HG02678 (cell line): ENCODE data around the gene OR2T29.
A peak's percentile ranks its signal among the peaks of the same experiment; 100 is the strongest.
"Not testable (repeated sequence)": the region's sequence is repeated elsewhere in the genome, so short reads cannot be mapped to it uniquely, and the experiment has no call there.

ENCODE experiments used
- ATAC-seq: cut with Tn5 transposase; IDR thresholded peaks from one replicate; pipeline ENCODE4 v1.9.1; 2021; ENCODE audit warnings: mild to moderate bottlenecking, moderate library complexity; ENCODE audit not compliant: unreplicated experiment

OR2T29 gene, protein sequence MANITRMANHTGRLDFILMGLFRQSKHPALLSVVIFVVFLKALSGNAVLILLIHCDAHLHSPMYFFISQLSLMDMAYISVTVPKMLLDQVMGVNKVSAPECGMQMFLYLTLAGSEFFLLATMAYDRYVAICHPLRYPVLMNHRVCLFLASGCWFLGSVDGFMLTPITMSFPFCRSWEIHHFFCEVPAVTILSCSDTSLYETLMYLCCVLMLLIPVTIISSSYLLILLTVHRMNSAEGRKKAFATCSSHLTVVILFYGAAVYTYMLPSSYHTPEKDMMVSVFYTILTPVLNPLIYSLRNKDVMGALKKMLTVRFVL

DNA sequence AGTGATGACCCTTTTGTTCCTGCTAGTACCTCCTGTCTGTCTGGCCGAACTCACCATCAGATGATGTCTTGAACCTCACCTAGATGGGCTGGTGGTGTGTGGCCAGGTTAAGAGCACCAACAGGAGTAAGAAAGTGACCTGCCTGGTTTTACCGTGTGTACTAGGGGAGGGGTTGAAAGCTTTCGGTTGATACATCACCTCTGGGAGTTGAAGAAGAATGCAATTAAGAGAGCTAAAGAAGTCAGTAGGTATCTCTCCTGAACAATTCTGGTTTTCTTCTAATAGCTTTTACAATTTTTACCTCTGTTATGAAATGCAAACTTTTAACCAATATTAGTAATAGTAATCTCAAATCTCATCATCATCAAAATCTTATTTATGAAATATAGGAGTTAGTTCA is at the start of gene OR2T29:
OR2T29 (minus strand) TSS at position 101 of the 400 bp plus-strand sequence. CDS start 3,281 bp downstream, outside the sequence.
- not testable (repeated sequence) for ATAC-seq

DNA sequence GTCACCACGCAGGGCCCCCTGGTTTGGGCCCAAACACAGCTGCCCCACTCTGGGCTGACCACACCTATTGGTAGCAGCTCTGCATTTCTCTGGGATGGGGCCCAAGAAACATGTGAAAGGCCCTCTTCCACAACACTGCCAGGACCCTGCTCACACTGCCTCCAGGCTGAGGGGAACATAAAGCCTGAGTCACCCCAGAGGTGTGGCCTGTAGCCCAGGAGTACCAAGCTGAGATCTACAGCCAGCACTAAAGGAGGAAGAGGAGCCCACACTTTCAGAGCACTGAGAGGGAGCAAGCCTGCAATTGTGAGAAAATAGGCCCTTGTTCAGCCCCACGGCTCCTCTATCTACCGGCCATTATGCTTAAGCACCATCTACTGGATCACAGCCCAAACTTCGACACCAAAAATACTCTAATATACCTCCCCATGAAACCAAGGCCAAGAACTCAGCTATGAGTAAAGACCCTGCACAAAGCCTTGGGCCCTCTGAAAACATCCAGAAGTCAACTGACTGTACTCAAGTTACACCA is 49.4 kb upstream of the OR2T29 start:
- no peak for ATAC-seq

DNA sequence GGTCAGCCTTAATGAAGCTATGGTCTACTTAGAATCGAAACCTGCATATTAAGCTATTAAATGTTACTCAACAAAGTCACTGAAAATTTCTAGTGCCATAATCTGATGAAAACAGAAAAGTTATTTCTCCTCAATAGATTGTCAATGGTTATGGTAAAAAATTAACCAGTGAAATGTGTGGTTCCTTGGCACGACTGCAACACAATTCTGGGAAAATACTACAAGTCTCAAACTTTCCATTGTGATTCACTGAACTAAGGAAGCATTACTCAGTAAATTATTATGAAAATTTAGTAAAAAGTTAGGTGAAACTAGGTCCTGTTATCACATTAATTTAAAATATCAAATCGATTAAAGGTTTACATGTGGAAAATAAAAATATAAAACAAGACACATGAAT is 47.7 kb upstream of the OR2T29 start:
- ATAC-seq, result no peak

DNA sequence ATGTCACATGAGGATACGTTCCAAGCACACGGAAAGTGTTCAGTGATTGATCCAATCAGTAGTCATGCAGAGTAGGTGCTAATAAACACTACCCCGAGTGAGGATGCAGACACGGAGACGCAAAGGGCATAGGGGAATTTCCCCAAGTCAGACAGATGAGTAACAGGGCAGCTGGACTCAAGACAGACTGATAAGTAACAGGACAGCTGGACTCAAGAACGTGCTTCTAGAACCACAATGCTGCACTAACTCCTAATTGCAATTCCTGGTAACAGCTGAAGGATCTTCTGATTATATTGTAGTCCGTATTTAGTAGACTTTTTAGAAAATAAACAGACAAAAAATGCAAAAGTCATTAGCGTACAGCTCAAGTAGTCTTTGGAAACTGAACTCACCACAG is 36.8 kb upstream of the OR2T29 start:
- no peak for ATAC-seq

DNA sequence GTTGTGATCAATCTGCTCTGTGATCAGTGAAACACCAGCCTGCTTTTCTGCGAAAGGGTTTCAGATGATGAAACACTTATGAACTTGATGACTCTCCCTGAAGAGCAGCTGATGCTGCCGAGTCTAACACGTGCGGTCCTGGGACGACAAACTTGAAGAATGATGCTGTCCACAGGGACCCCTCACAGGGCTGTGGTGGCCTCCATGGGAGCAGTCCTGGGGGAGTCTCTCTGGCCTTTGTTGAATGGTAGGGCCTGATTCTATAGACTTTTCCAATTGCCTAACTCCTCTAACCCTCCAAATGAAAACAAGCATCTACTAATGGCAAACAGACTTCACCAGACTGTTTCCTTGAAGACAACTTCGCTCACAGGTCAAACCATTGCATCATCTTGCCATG is 35.0 kb upstream of the OR2T29 start, which contains the start of gene OR2T10:
OR2T10 (minus strand) TSS at position 112 of the 400 bp plus-strand sequence. CDS start 3,932 bp downstream, outside the sequence.
- no peak for ATAC-seq

DNA sequence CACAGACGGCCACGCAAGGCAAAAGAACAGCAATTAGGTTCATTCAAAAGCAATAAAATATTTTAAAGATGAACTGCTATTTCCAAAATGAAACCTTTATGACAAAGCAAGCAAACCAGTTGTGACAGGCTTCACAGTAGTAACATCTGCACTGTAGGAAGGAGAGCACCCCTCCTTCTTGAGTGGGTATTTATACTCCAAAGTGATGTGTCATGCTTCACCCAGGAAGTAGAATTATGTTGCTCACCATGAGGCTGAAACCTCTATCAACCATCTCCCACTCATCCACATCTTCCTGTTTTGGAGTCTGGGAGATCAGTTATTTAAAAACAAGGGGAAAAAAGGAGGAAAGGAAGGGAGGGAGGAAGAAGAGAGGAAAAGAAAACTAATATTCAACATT is 34.0 kb upstream of the OR2T29 start:
- peak; percentile 61 for ATAC-seq

DNA sequence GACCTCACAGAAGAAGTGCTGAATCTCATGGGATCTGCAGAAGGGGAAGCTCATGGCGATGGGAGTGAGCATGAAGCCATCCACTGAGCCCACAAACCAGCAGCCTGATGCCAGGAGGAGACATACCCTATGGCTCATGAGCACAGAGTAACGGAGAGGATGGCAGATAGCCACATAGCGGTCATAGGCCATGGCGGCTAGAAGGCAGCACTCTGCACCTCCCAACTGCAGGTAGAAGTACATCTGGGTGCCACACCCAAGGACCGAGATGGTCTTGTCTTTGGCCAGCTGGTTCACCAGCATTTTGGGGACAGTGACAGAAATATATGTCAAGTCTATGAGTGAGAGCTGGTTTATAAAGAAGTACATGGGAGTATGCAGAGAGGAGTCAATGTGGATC is 30.7 kb upstream of the OR2T29 start:
- ATAC-seq, result no peak

DNA sequence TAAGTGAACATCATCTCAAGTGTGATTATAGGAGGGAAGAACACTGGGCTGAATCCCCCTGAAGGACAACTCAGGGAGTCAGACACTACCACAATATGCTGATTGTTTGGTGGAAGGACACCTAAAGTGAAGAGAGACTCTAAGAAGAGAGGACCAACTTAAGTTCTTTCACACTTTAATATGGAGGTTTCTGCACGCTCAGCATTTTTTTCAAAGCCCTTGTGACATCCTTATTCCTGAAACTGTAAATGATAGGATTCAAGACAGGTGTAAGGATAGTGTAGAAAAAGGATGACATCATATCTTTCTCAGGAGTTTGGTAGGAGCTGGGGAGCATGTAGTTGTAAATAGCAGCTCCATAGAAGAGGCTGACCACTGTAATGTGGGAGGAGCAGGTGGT is 30.1 kb upstream of the OR2T29 start:
- ATAC-seq, result no peak

DNA sequence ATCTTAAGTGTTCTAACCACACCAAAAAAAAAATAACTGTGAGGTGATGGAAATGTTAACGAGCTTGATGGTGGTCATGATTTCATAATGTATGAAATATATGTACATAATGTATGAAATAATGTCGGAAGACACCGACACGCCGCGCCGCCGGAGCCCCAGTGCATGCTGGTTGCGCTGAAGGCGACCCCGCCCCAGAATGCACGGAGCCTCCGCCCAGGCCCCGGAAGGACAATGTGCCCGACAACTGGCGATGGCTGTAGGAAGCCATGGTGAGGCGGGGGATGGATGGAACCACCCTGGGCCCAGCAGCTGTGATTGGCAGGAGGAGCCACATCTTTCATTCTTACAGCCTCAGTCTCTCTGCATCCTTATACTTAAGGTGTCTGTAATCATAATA is 27.5 kb upstream of the OR2T29 start:
- ATAC-seq, result no peak

DNA sequence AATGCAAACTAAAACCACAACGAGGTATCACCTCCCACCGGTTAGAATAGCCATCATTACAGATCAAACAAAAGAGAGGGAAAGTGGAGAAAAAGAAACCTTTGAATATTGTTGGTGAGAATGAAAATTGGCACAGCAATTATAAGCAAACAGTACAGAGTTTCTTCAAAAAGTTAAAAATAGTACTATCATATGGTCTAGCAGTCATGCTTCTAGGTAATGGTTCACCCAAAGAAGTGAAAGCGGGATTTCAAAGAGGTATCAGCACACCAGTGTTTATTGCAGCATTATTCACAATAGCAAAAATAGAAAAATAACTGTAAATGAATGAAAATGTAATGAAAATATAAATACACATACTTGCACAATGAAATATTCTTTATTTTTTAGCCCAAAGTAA is 26.8 kb upstream of the OR2T29 start:
- no peak for ATAC-seq

DNA sequence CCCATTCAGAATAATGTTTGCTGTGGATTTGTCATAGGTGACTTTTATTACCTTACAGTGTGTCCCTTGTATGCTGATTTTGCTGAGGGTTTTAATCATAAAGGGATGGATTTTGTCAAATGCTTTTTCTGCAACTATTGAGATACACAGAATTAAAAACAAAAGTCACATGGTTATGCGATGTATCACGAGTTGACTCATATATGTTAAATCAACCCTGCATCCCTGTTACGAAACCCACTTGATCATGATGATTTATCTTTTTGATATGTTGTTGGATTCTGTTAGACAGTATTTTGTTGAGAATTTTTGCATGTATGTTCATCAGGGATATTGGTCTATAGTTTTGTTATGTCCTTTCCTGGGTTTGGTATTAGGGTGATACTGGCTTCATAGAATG is 22.7 kb upstream of the OR2T29 start:
- ATAC-seq, result no peak

DNA sequence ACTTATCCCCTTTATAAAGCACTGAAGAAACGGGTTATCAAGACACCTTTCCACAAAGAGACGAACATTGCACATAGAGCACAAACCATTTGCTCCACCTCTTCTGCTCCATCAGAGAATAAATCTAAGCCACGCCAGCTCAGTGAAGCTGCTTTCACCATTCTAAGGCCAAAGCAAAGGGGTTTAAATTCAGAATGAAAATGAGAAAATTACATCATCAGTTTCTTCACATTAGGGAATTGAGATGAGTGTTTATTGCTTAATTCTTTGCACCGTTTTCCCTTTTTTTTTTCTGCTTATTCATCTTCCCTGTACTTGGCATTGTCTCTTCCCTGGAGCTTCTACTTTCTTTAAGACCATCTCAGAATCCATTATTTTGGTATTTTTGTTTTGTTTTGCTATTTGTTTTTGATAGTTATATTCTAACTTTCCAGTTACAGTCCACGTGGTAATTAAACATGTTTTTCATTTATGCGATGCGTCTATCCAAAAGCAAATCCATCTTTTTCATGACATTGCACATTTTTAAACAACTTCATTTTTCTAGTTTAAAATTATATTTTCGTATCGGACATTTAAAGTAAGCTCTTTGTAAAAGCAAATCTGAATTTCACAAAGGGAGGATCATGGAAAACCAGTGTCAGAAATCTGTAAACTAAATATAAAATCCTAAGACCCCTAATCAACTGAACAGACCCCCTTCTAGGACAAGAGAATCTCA is 13.8 kb upstream of the OR2T29 start:
- no peak for ATAC-seq

DNA sequence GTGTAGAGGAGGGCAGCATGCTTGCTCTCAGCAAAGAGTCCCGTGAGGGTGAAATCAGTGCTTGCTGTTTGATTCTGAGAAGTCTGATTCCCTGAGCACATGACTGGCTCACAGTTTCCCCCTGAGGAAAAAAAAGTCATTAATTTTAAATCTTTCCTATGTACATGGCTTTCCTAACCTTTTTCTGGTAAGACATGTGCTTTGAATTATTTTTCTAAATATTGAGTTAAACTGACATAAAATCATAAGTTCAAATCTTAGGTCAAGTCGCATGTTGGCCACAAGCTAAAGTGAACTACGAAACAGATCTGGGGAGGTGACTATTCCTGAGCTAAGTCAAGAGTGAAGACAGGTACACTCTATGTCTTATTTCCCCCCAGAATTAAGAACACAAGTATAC is 12.1 kb upstream of the OR2T29 start, which contains the start of gene OR2T34:
OR2T34 (minus strand) TSS at position 101 of the 400 bp plus-strand sequence; CDS start at position 101, 0 bp downstream.
- ATAC-seq, result not testable (repeated sequence)

DNA sequence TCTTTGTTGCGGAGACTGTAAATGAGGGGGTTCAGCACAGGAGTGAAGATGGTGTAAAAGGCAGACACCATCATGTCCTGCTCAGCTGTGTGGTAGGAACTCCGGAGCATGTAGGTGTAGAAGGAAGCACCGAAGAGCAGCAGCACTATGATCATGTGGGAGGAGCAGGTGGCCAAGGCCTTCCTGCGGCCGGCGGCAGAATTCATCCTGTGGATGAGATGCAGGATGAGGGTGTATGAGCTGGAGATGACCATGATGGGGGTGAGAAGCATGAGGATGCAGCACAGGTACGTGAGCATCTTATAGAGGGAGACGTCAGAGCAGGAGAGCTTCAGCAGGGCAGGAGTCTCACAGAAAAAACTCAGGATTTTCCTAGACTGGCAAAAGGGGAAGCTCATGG is 11.3 kb upstream of the OR2T29 start:
- ATAC-seq, result not testable (repeated sequence)

DNA sequence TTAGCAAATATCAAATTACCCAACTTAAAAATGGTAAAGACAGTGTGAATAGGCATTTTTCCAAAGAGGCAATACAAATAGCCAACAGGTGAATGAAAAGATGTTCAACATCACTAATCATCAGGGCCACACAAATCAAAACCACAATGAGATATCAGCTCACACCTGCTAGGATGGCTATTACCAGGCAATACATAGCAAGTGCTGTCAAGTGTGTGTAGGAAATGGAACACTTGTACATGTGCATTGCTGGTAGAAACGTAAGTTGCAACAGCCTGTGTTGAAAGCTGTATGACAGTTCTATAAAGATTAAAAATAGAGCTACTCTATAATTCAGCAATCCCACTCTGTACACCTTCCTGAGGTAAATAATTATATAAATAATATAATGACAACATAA is 9.5 kb upstream of the OR2T29 start:
- ATAC-seq, result not testable (repeated sequence)

DNA sequence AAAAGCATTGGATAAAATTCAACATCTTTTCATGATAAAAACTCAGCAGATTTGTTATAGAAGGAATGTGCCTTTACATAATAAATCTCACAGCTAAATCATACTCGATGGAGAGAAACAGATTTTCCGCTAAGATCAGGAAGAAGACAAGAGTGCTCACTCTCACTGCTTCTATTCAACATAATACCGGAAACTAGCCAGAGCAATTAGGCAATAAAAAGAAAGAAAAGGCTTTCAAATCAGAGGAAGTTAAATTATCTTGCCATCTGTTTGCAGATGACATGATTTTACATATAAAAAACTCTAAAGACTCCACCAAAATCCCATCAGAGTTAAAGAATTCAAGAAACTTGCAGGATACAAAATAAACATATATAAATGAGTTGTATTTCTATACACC is 8.2 kb upstream of the OR2T29 start:
- ATAC-seq, result not testable (repeated sequence)

DNA sequence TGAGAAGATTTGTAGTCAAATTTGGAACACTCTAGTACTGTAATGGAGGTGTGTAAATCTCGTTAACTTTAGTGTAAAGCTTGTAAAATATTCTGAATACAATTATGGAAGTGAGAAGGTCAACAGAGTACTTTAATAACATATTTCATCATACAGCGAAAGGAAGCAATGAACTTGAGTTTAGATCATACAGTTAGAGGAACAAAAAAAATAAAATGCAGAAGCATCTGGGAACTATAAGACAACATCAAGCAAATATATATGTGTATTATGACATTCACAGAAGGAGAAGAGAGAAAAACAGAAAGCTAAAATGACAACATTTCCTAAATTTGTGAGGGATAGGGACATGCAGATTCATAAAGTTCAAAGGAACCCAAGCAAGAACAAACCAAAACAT is 6.5 kb upstream of the OR2T29 start:
- not testable (repeated sequence) for ATAC-seq

DNA sequence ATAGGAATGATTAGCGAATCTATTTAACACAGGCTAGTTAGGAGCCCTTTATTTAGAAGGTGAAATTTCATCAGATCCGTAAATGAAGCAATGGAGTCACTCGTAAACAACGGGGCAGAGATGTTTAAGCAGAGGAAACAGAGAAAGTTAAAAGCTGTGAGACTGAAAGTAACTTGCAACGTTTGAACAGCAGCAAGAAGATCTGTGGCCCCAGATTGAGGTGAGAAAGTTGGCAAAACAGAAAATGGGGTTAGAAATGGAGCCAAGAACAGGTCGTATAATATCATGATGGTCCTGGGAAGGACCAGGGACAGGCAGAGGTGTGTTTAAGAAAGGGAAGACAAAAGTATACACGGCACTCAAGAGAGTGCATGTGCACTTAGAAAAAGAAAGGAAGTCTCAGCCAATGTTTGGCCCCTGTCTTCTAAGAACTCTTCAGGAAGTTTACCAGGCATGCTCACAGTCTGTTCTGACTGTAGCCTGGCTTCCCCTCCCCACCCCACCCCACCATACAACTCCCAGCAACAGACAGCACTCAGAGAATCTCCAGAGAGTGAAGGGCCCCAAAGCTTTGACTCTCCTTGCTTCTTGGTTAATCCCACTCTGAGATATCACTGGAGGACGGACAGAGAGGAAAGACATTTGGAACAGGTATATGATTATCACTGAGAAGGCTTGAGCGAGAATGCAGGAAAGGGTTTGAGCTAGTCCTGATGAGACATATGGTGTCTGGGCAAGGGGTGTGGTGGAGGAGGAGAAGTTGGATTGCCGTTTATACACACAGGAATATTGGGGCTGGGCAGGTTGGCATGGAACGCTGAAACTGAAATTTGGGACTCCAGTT is 3.2 kb upstream of the OR2T29 start:
- ATAC-seq, result peak; percentile 72

DNA sequence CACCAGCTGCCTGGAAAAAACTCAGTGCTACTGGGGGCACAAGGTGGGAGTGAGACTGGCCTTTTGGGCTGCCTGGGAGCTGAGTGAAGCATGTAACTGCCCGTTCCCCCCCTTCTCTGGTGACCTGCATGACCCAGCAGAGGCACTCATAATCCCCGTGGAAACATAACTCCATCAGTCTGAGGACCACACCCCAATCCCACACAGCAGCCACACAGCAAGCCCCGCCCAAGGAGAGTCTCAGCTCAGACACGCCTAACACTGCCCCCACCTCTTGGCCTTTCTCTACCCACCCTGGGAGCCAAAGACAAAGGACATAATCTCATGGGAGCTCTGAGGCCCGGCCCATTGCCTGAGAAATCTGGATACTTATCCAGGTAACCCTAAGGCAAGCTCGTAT is 11.5 kb downstream of the OR2T29 start:
- not testable (repeated sequence) for ATAC-seq

DNA sequence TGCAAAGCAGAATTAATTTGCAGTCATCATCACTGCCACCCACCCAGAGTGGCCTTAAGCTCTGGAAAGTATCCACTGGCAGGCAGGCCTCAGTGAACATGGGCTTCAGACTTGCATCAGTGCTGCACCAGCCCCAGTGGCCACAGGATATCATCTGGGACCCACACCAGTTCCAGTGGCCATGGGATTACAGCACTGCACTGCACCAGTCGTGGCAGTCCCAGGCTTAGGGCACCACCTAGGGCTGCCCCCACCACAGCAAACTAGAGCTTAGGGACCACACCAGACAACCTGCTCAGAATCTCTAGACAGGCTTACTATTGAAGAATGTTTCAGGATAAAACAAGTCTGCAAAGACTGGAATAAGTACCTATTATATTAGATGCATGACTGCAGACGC is 15.2 kb downstream of the OR2T29 start:
- not testable (repeated sequence) for ATAC-seq

DNA sequence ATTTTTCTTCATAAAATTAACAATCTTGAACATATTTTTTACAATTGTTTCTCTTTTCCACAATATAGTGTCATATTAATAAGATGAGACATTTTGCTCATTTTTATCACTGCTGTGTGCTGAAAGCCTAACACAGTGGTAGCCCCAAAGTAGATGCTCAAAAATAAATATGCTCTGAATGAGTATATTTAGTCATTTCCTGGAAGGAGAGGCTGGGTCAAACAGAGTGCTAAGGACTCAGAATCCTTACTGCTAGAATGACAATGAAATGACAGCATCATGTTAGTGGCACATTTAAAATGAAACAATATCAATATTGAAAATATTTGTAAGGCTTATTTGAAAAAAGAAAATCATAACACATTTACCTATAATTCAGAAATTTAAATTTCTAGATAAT is 25.1 kb downstream of the OR2T29 start:
- peak; percentile 49 for ATAC-seq
